PC-9 (cell line): ENCODE data around the gene TMEM53. TPM values are rescaled to one million over a fixed set of nuclear protein-coding genes. Genes with fewer than 3 reads are reported as not detected.

Experiments
- BruUV-seq: library from RNA; stranded (reverse); fragments of 400-500 nt; replicated peaks from 2 replicates; lab custom pipeline; 2021; lab: Mats Ljungman, UMichigan
- CTCF ChIA-PET: fragments of 300-600 bp; sonication (Branson Sonifier 250); formaldehyde crosslinking; loops from one replicate; lab custom pipeline; 2022; ENCODE audit warnings: antibody characterized with exemption; lab: Charles Lee
- POLR2A ChIA-PET: fragments of 300-600 bp; sonication (Branson Sonifier 250); formaldehyde crosslinking; loops from one replicate; lab custom pipeline; 2022; ENCODE audit warnings: antibody characterized with exemption; ENCODE audit not compliant: unreplicated experiment; lab: Charles Lee
- DNase-seq, 2 experiments: peaks; one replicate each; pipeline versions ENCODE4 v3.0.0 to v3.0.0-alpha.2; 2015 to 2022; ENCODE audit warnings: mixed read lengths in 1 of 2
- H2AFZ ChIP-seq: fragments of 200-600 bp; sonication (generic); 2 replicates; pipeline ENCODE4 v1.8.1; 2017; ENCODE audit warnings: antibody characterized with exemption
- H3F3A ChIP-seq: fragments of 200-600 bp; sonication (generic); 2 replicates; pipeline ENCODE4 v1.8.1; 2017; ENCODE audit warnings: antibody characterized with exemption, mild to moderate bottlenecking, low read depth; ENCODE audit not compliant: insufficient read depth
- H3K27ac ChIP-seq: fragments of 200-600 bp; sonication (generic); 2 replicates; pipeline ENCODE4 v1.6.1; 2016; ENCODE audit warnings: mixed run types
- H3K27me3 ChIP-seq: fragments of 200-600 bp; sonication (generic); 2 replicates; pipeline ENCODE4 v1.6.1; 2016; ENCODE audit warnings: low read depth, mixed run types; ENCODE audit not compliant: insufficient read depth
- H3K36me3 ChIP-seq: fragments of 200-600 bp; sonication (generic); 2 replicates; pipeline ENCODE4 v1.6.1; 2016; ENCODE audit warnings: low read depth, mixed run types
- H3K4me1 ChIP-seq: fragments of 200-600 bp; sonication (generic); replicated peaks from 2 replicates; pipeline ENCODE4 v1.6.1; 2016; ENCODE audit warnings: mixed run types; ENCODE audit not compliant: insufficient read depth
- H3K4me2 ChIP-seq: fragments of 200-600 bp; sonication (generic); 2 replicates; pipeline ENCODE4 v1.6.1; 2017; ENCODE audit warnings: mixed run types
- H3K4me3 ChIP-seq: fragments of 200-600 bp; sonication (generic); 2 replicates; pipeline ENCODE4 v1.6.1; 2016; ENCODE audit warnings: mixed run types
- H3K79me2 ChIP-seq: fragments of 200-600 bp; sonication (generic); 2 replicates; pipeline ENCODE4 v1.6.1; 2017; ENCODE audit warnings: low read depth, mixed run types
- H3K9me2 ChIP-seq: fragments of 200-600 bp; sonication (generic); 2 replicates; pipeline ENCODE4 v1.8.1; 2017; ENCODE audit warnings: mild to moderate bottlenecking; ENCODE audit not compliant: insufficient read depth
- H3K9me3 ChIP-seq: fragments of 200-600 bp; sonication (generic); 2 replicates; pipeline ENCODE4 v1.8.1; 2016; ENCODE audit warnings: low read depth; ENCODE audit not compliant: insufficient read depth
- H4K20me1 ChIP-seq: fragments of 200-600 bp; sonication (generic); 2 replicates; pipeline ENCODE4 v1.8.1; 2017; ENCODE audit not compliant: insufficient read depth
- CTCF ChIP-seq: fragments of 200-600 bp; sonication (generic); conservative IDR thresholded peaks from 2 replicates; pipeline ENCODE4 v1.6.1; 2017; ENCODE audit warnings: mixed run types, antibody characterized with exemption, mild to moderate bottlenecking, moderate library complexity
- EZH2 ChIP-seq: fragments of 200-600 bp; sonication (generic); IDR thresholded peaks from 2 replicates; pipeline ENCODE4 v1.8.0; 2017; ENCODE audit warnings: antibody characterized with exemption, low read depth
- intact Hi-C: fragments of 100-400 bp; cut with micrococcal nuclease; formaldehyde crosslinking; loops from one replicate; pipeline ENCODE4 v1.10.0; 2022; ENCODE audit not compliant: unreplicated experiment
- total RNA-seq: library from RNA; stranded (reverse); gene quantifications from 2 replicates; pipeline ENCODE4 v1.2.3, GENCODE V29; 2021

TMEM53 gene
- total RNA-seq, 1 experiment from 2014 or later, result 36.1 TPM

DNA sequence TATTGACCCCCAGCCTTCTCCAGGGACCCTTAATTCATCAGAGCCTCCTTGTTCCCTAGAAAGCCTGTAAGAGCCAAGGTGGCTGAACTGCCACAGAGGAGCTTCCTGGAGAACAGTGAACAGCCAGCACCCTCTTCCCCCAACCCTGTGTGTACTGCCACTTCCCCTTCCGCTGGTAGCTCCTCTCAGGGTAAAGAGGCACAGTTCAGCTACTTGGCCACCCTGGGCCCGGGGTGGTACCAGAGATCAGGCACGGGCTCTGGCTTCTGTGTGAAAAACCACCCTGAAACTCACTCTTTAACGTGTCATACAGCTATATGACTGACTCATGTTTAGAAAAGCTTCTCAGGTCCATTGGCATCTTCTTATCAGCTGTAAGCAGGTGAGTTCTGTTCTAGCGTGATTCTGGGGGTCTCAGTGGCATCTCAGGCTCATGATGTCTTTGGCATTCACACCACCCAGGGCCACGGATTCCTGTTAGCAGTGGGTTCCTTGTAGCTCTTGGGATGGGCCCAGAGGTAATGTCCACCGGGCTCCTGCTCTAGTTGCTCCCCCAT, 22.6 kb upstream of the TMEM53 start:
- H3K36me3 ChIP-seq, result no peaks in the 10 kb centered on the region
- no TSS peak for BruUV-seq
- H4K20me1 ChIP-seq, result no peaks in the 10 kb centered on the region
- POLR2A ChIA-PET, result no interaction called here
- TF ChIP-seq EZH2 (no peak), CTCF (no peak)
- no peaks in the 10 kb centered on the region for H3K9me2 ChIP-seq
- peaks cover 12% of the 10 kb centered on the region; the same call in 1 of the 2 replicates for H3F3A ChIP-seq
- no peak for DNase-seq
- CTCF ChIA-PET, result no interaction called here
- no peak overlapping the region for H3K4me2 ChIP-seq
- no peaks in the 10 kb centered on the region for H3K79me2 ChIP-seq
- no peak overlapping the region for H3K27ac ChIP-seq
- H3K4me3 ChIP-seq, result no peak overlapping the region
- H3K27me3 ChIP-seq, result no peaks in the 10 kb centered on the region
- H3K9me3 ChIP-seq, result no peaks in the 10 kb centered on the region
- H2AFZ ChIP-seq, result no peak overlapping the region
- peaks cover 20% of the 10 kb centered on the region for H3K4me1 ChIP-seq
- intact Hi-C loops, result no loop called here

DNA sequence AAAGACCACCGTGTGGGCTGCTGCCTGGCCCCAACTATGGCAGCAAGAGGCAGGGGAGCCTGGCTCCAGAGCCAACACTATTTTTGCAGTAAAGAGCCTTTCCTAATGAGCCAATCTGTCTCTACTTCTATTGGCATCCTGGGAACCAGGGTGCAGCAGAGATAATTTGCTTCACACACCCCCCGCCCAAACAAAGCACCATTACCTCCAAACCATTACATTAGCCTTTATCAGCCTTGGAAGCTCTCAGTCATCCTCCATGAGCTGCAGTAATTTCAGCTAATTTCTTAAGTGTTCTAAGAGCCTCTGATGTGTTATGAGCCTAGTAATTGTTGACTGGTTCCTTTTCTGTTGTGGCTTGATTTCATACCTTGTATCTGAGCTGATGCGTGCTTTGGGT, 21.8 kb upstream of the TMEM53 start:
- no peak overlapping the region for H3K4me2 ChIP-seq
- CTCF ChIA-PET, result no interaction called here
- no peak for DNase-seq
- H3F3A ChIP-seq, result peaks cover 5% of the 10 kb centered on the region; the same call in 1 of the 2 replicates
- no peaks in the 10 kb centered on the region for H3K27me3 ChIP-seq
- no peak overlapping the region for H3K4me3 ChIP-seq
- peaks cover 12% of the 10 kb centered on the region for H3K4me1 ChIP-seq
- TF ChIP-seq CTCF (no peak), EZH2 (no peak)
- H3K79me2 ChIP-seq, result no peaks in the 10 kb centered on the region
- H2AFZ ChIP-seq, result no peak overlapping the region
- BruUV-seq, result no TSS peak
- H3K9me3 ChIP-seq, result no peaks in the 10 kb centered on the region
- H3K9me2 ChIP-seq, result no peaks in the 10 kb centered on the region
- no peaks in the 10 kb centered on the region for H4K20me1 ChIP-seq
- intact Hi-C loops, result no loop called here
- no peaks in the 10 kb centered on the region for H3K36me3 ChIP-seq
- H3K27ac ChIP-seq, result no peak overlapping the region
- POLR2A ChIA-PET, result no interaction called here

- Histone ChIP-seq H2AFZ (no peak overlapping the region), H3K27ac (no peak overlapping the region), H4K20me1 (no peaks in the 10 kb centered on the region), H3K27me3 (no peaks in the 10 kb centered on the region), H3K9me2 (no peaks in the 10 kb centered on the region), H3K79me2 (no peaks in the 10 kb centered on the region), H3K36me3 (no peaks in the 10 kb centered on the region), H3K4me1 (peaks cover 8% of the 10 kb centered on the region), H3K4me2 (no peak overlapping the region), H3F3A (peaks cover 1% of the 10 kb centered on the region; the same call in 1 of the 2 replicates), H3K9me3 (no peaks in the 10 kb centered on the region), H3K4me3 (no peak overlapping the region)
- TF ChIP-seq EZH2, result no peak
- no peak for TF ChIP-seq CTCF
- intact Hi-C loops, result no loop called here
- CTCF ChIA-PET, result no interaction called here
- DNase-seq, result no peak
- POLR2A ChIA-PET, result no interaction called here
- no TSS peak for BruUV-seq
These were observed 21.4 kb upstream of the TMEM53 start for GRCh38 chr1:44695671-44696070.
